ENCODE data around the gene REEP3.

- TF ChIP-seq EZH2 (IDR thresholded peaks at IDR 0.05; ENCODE audit: insufficient read depth, poor library complexity, severe bottlenecking) (no peak), EZH2phosphoT487 (IDR thresholded peaks at IDR 0.05; ENCODE audit: insufficient read depth, low read depth) (no peak)
These were observed 106.2 kb downstream of the REEP3 start for GRCh38 chr10:63627396-63627795.
